ENCODE measurements around the gene LUZP1. TPM values are rescaled to one million over a fixed set of nuclear protein-coding genes. Genes with fewer than 3 reads are reported as not detected.

LUZP1 gene
- total RNA-seq, 2 donors from 2014 or later, result 31.7 to 55.7 TPM

DNA sequence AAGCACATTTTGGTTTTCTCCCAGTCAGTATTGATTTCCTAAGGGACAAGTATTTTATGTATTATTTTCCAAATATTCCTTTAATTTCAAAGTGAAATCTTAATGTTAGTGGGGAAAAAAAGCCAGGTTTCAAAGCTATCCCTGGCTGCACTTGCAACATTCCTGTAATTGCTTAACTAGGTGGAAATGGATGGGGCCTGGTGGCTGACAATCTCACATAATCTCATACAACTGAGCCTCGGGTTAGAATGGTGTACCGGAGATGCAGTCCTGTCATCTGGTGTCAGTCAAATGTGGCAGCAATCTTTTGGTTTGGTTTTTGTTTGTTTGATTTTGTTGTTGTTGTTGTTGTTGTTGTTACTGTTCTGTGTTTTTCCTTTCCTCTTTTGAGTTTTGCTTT, 103.3 kb downstream of the LUZP1 start:
- no peak for DNase-seq
- intact Hi-C loops (cut with DNase I), result no loop called here
- no peak for ATAC-seq

DNA sequence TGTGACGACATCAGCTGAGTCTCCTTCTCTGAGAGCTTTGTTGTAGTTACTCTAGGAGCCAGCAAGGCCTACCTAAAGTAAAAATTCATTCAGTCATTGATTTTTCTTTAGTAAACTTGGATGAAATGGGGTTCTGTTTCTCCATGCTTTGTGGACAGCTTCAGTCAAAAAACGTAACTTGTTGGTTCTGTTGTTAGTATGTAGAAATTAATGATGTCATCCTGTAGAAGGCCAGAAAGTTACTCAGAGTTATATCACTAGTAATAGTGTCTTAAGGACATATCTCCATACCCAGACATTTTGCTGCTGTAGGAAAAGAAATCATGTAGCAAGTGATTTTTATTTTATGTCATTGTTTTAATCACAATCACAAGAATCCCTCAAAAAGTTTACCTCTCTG, 106.4 kb downstream of the LUZP1 start:
- DNase-seq (no peak), ATAC-seq (no peak)
- intact Hi-C loops (cut with DNase I), result no loop called here

DNA sequence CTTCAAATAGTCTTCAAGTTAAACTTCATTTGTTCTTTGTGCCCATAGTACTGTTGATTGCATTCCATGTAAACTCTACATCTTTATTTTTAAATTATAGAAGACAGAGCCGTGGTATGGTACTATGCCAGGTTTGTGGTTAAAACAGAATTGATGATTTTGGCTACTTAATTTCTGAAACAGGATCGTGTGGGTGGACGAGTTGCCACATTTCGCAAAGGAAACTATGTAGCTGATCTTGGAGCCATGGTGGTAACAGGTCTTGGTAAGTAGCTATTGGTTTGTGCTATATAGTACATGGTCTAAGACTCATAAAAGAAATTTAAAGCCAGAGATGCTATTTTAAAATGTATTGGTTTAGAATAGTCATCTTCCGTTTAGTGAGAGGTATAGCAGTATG, 111.4 kb downstream of the LUZP1 start:
- ATAC-seq, result no peak
- intact Hi-C loops (cut with DNase I), result no loop called here
- DNase-seq, result no peak

DNA sequence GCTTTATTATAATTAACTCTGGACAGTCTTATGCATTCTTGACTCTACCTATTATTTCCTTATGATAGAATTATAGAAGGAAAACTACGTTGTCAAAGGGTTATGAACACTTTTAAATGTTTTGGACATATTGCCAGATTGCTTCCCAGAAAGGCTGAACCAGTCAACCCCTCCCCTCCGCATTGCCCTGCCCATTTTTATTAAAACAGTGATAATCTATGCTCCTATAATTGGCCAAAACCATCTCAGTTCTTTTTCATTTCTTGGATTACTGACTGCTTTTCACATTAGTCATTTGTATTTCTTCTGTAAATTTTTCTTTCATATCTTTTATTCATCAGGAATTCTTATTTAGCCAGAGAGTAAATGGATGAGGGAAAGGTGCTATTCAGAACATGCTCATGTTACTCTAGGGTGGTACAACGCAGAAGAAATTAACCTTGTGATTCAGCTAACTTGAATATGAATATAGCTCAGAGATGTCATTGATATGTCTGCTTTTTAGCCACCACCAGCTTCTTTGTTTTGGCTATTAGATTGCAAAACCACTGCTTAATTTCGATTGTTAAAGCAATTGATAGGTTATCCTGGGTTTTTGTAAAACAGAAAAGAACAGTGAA, 117.3 kb downstream of the LUZP1 start:
- intact Hi-C loops (cut with DNase I), result no loop called here
- DNase-seq (no peak), ATAC-seq (no peak)

DNA sequence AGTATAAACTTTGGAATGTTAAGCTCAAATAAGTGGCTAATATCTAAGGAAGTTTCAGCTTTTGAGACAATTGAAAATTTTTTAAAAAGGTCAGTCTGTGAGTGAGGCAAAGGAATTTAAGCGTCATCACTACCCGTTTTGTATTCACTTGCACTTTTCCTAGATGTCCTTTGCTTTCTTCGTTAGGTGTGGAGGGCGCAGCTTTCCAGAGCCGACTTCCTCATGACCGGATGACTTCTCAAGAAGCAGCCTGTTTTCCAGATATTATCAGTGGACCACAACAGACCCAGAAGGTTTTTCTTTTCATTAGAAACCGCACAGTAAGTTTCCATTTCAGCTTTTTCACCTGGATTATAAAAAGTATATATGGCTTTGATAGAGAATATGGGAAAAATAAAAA, 118.5 kb downstream of the LUZP1 start:
- no peak for ATAC-seq
- intact Hi-C loops (cut with DNase I), result no loop called here
- DNase-seq, result no peak

DNA sequence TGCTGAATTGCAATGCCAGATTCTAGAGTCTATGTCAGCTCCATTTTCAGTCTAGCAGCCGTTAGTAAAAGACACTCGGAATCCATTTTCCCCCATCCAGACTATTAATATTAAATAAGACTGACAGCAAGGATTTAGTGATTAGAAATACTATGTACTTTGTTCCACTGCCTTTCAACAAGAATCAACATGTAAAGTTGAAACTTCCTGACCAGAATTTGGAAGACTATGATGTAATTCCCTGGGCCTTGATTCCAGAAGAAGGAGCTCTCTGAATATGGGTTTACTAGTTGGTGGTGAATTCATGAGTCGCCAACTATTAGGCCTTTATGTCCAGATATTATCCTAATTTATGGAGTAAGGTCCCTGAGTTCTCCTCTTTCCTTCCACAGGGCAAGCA, 124.6 kb downstream of the LUZP1 start:
- no peak for ATAC-seq
- intact Hi-C loops (cut with DNase I), result no loop called here

DNA sequence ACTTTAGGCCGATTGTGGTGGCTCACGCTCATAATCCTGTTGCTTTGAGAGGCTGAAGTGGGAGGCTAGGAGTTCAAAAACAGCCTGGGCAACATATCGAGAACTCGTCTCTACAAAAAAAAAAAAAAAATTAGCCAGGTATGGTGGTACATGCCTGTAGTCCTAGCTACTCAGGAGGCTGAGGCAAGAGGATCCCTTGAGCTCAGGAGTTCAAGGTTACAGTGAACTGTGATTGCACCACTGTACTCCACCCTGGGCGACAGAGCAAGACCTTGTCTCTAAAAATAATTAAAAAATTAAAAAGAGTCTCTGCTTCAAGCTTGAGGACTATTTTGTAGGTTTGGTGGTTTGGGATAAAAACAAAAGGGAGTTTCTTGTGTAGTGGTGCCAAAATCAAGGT, 128.1 kb downstream of the LUZP1 start:
- ATAC-seq (no peak), DNase-seq (no peak)
- intact Hi-C loops (cut with DNase I), result no loop called here

More for the DNA sequence above, 124.6 kb downstream of the LUZP1 start:
- no peak for DNase-seq

- intact Hi-C loops (cut with DNase I), result no loop called here
- DNase-seq, result no peak
- ATAC-seq, result no peak
These were observed 129.3 kb downstream of the LUZP1 start for GRCh38 chr1:23039308-23039826.

DNA sequence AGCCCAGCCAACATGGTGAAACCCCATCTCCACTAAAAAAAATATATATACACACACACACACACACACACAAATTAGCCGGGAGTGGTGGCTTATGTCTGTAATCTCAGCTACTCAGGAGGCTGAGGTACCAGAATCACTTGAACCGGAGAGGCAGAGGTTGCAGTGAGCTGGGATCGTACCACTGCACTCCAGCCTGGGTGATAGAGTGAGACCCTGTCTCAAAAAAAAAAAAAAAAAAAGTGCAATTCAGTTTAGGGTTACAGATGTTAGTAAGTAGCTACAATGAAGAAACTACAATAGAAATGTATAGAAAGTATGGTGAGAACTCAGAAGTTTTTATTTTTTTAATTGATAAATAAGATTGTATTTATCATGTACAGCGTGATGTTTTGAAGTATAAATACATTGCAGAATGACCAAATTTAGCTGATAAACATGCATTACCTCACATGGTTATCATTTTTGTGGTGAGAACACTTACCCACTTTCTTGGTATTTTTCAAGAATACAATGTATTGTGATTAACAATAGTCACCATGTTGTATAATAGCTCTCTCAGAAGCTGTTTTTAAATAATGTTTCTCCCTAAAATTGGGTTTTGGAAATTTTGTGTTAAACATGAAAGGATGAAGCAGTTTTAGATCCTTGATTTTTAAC, 131.4 kb downstream of the LUZP1 start:
- no peak for DNase-seq
- intact Hi-C loops (cut with DNase I), result no loop called here
- no peak for ATAC-seq

- no peak for DNase-seq
- intact Hi-C loops (cut with DNase I), result no loop called here
- no peak for ATAC-seq
These were observed 132.7 kb downstream of the LUZP1 start for GRCh38 chr1:23035823-23036452.

Small RNA genes within 50 kb of the gene (microRNA-seq; reads per million reads assigned to microRNA genes)
- gene MIR3115 (0 to 0.60 reads per million in 2 donors), gene MIR4419A (0 reads per million in 2 donors)

Other genes starting within 250 kb of the LUZP1 start
- not detected for gene LACTBL1, start 196.0 kb downstream of the LUZP1 start, total RNA-seq
- gene TEX46, start 153.0 kb downstream of the LUZP1 start, total RNA-seq, result not detected
- gene KDM1A, start 149.4 kb downstream of the LUZP1 start, total RNA-seq, result 10 to 100 TPM; 25.0 to 32.1 TPM
- not detected for gene HTR1D, start 48.6 kb upstream of the LUZP1 start, total RNA-seq
- 10 to 100 TPM; 57.3 to 79.8 TPM for gene HNRNPR, start 175.4 kb upstream of the LUZP1 start, total RNA-seq
- 10 to 100 TPM; 10.1 to 14.2 TPM for gene ZNF436, start 201.0 kb upstream of the LUZP1 start, total RNA-seq